Type B pancreatic cell (in vitro differentiated cells): Measurements from ENCODE around the gene PERM1. TPM values are rescaled to one million over a fixed set of nuclear protein-coding genes. Genes with fewer than 3 reads are reported as not detected.
A peak's percentile ranks its signal among the peaks of the same experiment; 100 is the strongest.

Experiments
- DNase-seq: peaks from one replicate; pipeline ENCODE4 v3.0.0; 2021; ENCODE audit warnings: mixed read lengths; ENCODE audit not compliant: unreplicated experiment; ENCODE audit errors: extremely low spot score
- H3K27ac Mint-ChIP-seq: 2 replicates; pipeline ENCODE4 v1.8.0; 2021; ENCODE audit warnings: mild to moderate bottlenecking, mixed read lengths
- H3K27me3 Mint-ChIP-seq: 2 replicates; pipeline ENCODE4 v1.8.0; 2021; ENCODE audit warnings: mixed read lengths
- H3K36me3 Mint-ChIP-seq: 2 replicates; pipeline ENCODE4 v1.8.0; 2021; ENCODE audit warnings: mixed read lengths
- H3K4me1 Mint-ChIP-seq: one replicate; pipeline ENCODE4 v1.8.0; 2021; ENCODE audit warnings: mixed read lengths; ENCODE audit not compliant: unreplicated experiment
- H3K4me3 Mint-ChIP-seq: 2 replicates; pipeline ENCODE4 v1.8.0; 2021; ENCODE audit warnings: mild to moderate bottlenecking, mixed read lengths
- H3K9me3 Mint-ChIP-seq: 2 replicates; pipeline ENCODE4 v1.8.0; 2021; ENCODE audit warnings: mixed read lengths
- CTCF ChIP-seq: fragments of 200-600 bp; sonication (generic); conservative IDR thresholded peaks from 2 replicates; pipeline ENCODE4 v1.5.0; 2021; ENCODE audit warnings: antibody characterized with exemption, mild to moderate bottlenecking
- total RNA-seq: library from RNA; stranded (reverse); gene quantifications from 2 replicates; pipeline ENCODE4 v1.2.1, GENCODE V29; 2021; ENCODE audit warnings: low replicate concordance

Gene PERM1
- total RNA-seq, 1 donor from 2014 or later: 0.34 TPM

- Mint-ChIP-seq H3K9me3 (no peaks in the 10 kb centered on the region), H3K4me3 (peak overlapping the region; percentile 77), H3K27ac (no peak overlapping the region), H3K36me3 (peaks cover 8% of the 10 kb centered on the region), H3K4me1 (peaks cover 12% of the 10 kb centered on the region), H3K27me3 (no peaks in the 10 kb centered on the region)
- no peak for DNase-seq
- no peak for TF ChIP-seq CTCF
Measured at GRCh38 chr1:959731-960362, 22.0 kb downstream of the PERM1 start.

GRCh38 chr1:958823-959730, 22.8 kb downstream of the PERM1 start, which contains the start of gene NOC2L:
Gene NOC2L (minus strand): TSS chr1:959256. CDS start chr1:959240, 16 bp downstream.
- no peak for TF ChIP-seq CTCF
- peaks cover 12% of the 10 kb centered on the region for H3K4me1 Mint-ChIP-seq
- H3K27ac Mint-ChIP-seq: peak within 1 kb of the TSS; percentile 83
- no peaks in the 10 kb centered on the region for H3K9me3 Mint-ChIP-seq
- peaks cover 8% of the 10 kb centered on the region for H3K36me3 Mint-ChIP-seq
- peak; percentile 96 for DNase-seq
- peak within 1 kb of the TSS; percentile 95 for H3K4me3 Mint-ChIP-seq
- H3K27me3 Mint-ChIP-seq: no peaks in the 10 kb centered on the region

- no peak for TF ChIP-seq CTCF
- H3K27ac Mint-ChIP-seq: no peak overlapping the region
- peaks cover 12% of the 10 kb centered on the region for H3K4me1 Mint-ChIP-seq
- peaks cover 8% of the 10 kb centered on the region for H3K36me3 Mint-ChIP-seq
- DNase-seq: no peak
- no peak overlapping the region for H3K4me3 Mint-ChIP-seq
- no peaks in the 10 kb centered on the region for H3K9me3 Mint-ChIP-seq
- no peaks in the 10 kb centered on the region for H3K27me3 Mint-ChIP-seq
Measured at GRCh38 chr1:956636-957035, 25.3 kb downstream of the PERM1 start.

GRCh38 chr1:955474-955873, 26.4 kb downstream of the PERM1 start:
- Mint-ChIP-seq H3K4me1 (peaks cover 12% of the 10 kb centered on the region), H3K27ac (no peak overlapping the region), H3K27me3 (no peaks in the 10 kb centered on the region), H3K36me3 (peaks cover 12% of the 10 kb centered on the region), H3K9me3 (no peaks in the 10 kb centered on the region), H3K4me3 (peak overlapping the region; percentile 12)
- no peak for TF ChIP-seq CTCF
- no peak for DNase-seq

DNA sequence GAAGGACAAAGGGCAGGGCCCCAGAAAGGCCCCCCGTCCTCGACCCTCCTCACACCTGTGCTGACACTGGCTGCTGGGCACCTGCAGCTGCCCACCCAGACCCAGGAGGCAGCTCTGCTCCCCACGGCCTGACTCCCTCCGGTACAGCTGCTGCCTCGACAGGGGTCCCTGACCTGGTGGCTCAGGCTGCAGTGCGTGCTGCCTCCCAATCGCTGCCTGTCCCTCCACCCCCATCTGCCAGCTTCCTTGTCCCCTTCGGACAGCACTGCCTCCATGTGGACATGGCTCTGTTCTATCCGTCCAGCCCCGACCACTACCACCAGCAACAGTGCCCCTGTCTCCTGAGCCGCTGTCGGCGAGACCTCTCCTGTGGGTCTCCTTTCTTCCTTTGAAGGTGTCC, 27.0 kb downstream of the PERM1 start:
- no peak for TF ChIP-seq CTCF
- no peak for DNase-seq
- H3K36me3 Mint-ChIP-seq: peaks cover 13% of the 10 kb centered on the region
- no peaks in the 10 kb centered on the region for H3K9me3 Mint-ChIP-seq
- peaks cover 12% of the 10 kb centered on the region for H3K4me1 Mint-ChIP-seq
- no peak overlapping the region for H3K27ac Mint-ChIP-seq
- H3K27me3 Mint-ChIP-seq: no peaks in the 10 kb centered on the region
- peak overlapping the region; percentile 12 for H3K4me3 Mint-ChIP-seq
